Measurements from ENCODE around the gene RBMX.
"Not testable (repeated sequence)": the region's sequence is repeated elsewhere in the genome, so short reads cannot be mapped to it uniquely, and the experiment has no call there.

RBMX gene

DNA sequence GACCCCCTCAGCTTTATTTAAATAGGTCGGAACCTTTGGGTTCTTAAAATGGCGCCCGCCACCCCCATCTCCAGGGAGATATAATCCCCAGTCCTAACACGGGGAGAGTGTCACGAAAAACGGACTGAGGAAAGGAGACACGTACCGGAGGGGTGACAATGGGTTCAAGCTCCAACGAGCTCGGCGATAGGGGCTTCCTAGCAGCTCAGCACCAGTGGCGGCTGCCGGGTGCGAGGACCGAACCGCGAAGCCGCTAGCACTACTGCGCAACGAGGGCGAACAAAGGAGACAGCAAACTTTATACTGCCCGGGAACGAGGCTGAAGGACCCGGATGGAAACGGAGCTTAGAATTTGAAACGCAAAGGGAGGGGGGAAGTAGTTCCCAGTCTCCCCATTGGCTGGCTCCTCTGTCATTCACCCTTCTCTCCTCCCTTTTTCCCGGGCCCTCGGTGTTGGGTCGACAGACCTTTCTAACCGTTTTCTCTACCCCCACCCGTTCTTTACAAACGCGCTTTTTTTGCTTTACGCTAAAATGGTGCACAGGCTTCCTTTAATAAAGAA lies at the start of gene RBMX:
Gene RBMX, minus strand, starts transcription at position 274 of the 562 bp plus-strand sequence. CDS start 1,298 bp downstream, outside the sequence.
- peak; percentile 71 for DNase-seq (ENCODE audit: low read depth, low spot score)

- DNase-seq (ENCODE audit: low read depth, low spot score): not testable (repeated sequence)
Observed at GRCh38 chrX:136921438-136921837, 40.9 kb upstream of the RBMX start.

DNA sequence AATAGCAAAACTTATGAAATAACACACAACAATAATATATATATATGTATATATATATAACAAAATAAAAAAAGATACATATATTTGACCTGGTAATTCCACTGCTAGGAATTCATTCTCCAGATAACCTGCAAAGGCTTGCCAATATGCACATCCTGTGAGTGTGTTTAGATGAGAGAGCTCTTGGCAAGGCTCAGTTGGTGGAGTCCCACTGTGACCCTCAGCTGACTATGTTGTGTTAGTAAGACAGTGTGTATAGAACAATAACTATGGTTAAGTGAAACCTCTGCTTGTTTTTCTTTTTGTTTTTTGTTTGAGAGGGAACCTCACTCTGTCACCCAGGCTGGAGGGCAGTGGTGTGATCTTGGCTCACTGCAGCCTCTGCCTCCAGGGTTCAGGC lies 39.5 kb upstream of the RBMX start:
- DNase-seq (ENCODE audit: low read depth, low spot score): peak; percentile 49

GRCh38 chrX:136916827-136917226 lies 36.3 kb upstream of the RBMX start:
- DNase-seq (ENCODE audit: low read depth, low spot score): no peak

- DNase-seq (ENCODE audit: low read depth, low spot score): not testable (repeated sequence)
Observed at GRCh38 chrX:136911661-136912060, 31.1 kb upstream of the RBMX start.

GRCh38 chrX:136911253-136911652 lies 30.7 kb upstream of the RBMX start:
- DNase-seq (ENCODE audit: low read depth, low spot score): no peak

GRCh38 chrX:136910565-136911035 lies 30.1 kb upstream of the RBMX start:
- no peak for DNase-seq (ENCODE audit: low read depth, low spot score)

DNA sequence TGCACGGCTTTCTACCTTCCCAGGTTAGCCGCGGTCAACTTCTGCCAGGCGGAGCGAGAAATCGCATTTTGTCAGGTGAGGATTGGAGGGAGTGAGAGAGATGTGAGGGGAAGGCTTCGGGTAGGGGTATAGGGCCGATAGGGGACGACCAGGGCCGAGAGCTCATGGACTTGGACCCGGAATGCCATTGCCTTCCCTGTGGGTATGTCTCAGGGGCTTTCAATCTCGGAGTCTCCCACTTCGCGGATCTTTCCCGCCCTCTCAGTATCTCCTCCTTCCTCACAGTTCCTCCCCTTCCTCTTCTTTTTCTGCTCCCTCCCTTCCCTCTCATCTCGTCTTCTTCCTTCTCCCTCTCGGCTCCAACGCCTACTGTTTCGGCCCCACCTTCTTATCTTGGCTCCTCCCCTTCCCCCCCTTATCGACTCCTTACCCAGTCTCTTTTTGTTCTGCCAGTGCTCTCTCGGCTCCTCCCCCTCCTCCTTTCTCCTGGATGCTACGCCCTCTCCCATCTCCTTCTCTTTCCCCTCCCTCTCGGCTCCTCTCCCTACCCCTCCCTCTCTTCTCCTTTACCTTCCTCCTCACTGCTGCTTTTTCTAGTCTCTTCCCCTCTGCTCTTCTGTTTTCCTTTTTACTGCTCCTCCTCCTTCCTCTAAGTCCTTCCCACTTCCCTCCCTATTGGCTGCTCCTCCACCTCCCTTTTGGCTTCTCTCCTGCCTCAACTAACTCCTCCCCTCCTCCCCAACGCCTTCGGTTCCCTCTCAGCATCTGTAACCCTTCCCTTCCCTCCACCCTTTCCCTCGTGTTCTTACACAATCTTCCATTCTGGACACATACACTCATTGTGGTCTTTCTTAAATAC lies 29.4 kb upstream of the RBMX start:
- peak; percentile 65 for DNase-seq (ENCODE audit: low read depth, low spot score)

GRCh38 chrX:136909119-136909705 lies 28.7 kb upstream of the RBMX start:
- no peak for DNase-seq (ENCODE audit: low read depth, low spot score)

- DNase-seq (ENCODE audit: low read depth, low spot score): no peak
Observed at GRCh38 chrX:136907621-136908020, 27.1 kb upstream of the RBMX start.

GRCh38 chrX:136906921-136907510 lies 26.5 kb upstream of the RBMX start:
- DNase-seq (ENCODE audit: low read depth, low spot score): no peak

DNA sequence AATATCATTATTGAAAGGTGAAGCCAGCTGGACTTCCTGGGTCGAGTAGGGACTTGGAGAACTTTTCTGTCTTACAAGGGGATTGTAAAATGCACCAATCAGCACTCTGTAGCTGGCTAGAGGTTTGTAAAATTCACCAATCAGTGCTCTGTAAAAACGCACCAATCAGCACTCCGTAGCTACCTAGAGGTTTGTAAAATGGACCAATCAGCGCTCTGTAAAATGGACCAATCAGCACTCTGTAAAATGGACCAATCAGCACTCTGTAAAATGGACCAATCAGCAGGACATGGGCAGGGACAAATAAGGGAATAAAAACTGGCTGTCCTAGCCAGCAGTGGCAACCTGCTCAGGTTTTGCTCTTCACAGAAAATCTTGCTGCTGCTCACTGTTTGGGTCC lies 23.5 kb upstream of the RBMX start:
- DNase-seq (ENCODE audit: low read depth, low spot score): not testable (repeated sequence)

GRCh38 chrX:136900071-136900470 lies 19.5 kb upstream of the RBMX start:
- DNase-seq (ENCODE audit: low read depth, low spot score): not testable (repeated sequence)

GRCh38 chrX:136899221-136899620 lies 18.7 kb upstream of the RBMX start:
- DNase-seq (ENCODE audit: low read depth, low spot score): no peak

DNA sequence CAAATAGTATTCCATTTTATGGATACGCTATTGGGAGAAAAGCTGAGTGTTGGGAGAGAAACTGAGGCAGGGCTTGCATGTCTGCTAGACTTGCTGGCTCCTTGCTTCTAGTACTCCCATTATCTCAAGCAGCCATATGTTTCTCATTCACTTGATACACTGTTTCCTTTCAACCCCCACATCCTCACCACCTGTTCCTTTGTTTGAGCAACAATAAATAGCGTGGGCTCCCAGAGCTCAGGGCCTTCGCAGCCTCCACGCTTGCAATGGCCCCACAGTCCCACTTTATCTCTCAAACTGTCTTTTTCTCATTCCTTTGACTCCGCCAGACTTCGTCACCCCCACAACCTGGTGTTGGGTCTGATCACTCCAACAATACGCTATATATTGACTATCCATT lies 18.2 kb upstream of the RBMX start:
- DNase-seq (ENCODE audit: low read depth, low spot score): not testable (repeated sequence)

DNA sequence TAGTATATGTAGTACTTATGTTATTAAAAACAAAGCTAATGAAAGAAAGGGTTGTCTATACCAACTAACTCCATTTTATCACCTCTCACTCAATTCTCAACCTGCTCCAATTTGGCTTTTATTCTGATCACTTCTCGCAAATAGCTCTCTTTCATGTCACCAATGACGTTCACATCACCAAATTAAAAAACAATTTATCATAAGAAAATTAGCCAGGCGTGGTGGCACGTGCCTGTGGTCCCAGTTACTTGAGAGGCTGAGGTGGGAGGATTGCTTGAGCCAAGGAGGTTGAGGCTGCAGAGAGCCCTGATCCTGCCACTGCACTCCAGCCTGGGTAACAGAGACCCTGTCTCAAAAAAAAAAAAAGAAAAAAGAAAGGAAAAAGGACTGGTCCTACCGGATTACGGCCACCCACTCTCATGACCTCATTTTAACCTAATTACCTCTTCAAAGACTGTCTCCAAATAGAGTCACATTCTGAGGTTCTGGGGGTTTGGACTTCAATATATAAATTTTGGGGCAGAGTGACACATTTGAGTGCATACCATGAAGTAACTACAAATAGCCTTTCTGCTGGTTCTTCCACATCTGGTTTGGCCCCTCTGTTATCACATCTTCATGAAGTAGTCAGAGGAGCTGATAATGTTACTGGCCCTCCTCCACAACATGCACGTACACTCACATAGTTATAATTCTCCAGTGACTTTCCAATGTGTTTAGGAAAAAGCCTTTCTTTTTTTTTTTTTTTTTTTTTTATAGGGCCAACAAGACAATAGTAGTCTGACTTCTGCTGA lies 15.8 kb upstream of the RBMX start:
- DNase-seq (ENCODE audit: low read depth, low spot score): no peak

- no peak for DNase-seq (ENCODE audit: low read depth, low spot score)
Observed at GRCh38 chrX:136892412-136892811, 11.9 kb upstream of the RBMX start.

GRCh38 chrX:136890596-136890995 lies 10.1 kb upstream of the RBMX start:
- DNase-seq (ENCODE audit: low read depth, low spot score): not testable (repeated sequence)

- DNase-seq (ENCODE audit: low read depth, low spot score): no peak
Observed at GRCh38 chrX:136889269-136889668, 8.7 kb upstream of the RBMX start.

GRCh38 chrX:136880003-136880451 lies 498 bp downstream of the RBMX start:
- DNase-seq (ENCODE audit: low read depth, low spot score): no peak

DNA sequence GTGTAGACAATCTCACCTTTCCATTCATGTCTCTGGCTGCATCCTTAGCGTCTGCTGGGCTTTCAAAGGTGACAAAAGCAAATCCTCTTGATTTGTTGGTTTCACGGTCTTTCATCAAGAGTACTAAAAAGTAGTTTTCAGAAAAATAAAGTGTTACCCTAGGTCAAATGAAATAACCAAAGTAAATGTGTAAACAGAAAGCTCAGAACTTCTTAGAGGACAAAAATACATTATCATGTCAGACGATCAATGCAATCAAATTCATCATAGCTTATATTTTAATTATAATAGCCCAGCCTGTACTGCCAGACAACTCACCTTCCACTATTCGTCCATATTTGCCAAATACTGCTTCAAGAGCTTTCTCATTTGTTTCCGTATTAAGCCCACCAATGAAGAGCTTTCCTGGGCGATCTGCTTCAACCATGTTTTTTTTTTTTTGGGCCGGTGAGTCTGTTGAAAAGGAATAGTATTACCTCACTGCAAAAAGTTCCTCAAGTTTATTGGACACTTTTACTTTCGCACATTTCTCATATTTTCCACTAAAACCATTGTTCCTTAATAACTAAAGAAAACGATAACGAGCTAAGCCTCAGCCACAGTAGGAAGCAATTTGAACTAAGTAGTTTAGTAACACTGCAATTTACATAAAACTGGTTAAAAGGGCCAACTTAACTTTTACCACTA lies 1.4 kb downstream of the RBMX start:
- no peak for DNase-seq (ENCODE audit: low read depth, low spot score)
